Astrocyte (in vitro differentiated cells and primary cell): ENCODE measurements around the gene SAFB2.

Experiments used
- CTCF ChIP-seq: IDR thresholded peaks from 2 replicates; pipeline ENCODE4 v1.5.1; 2011; ENCODE audit warnings: low read depth, mild to moderate bottlenecking, inconsistent platforms, low read length, moderate library complexity; ENCODE audit not compliant: insufficient read depth
- EZH2 ChIP-seq: IDR thresholded peaks from 2 replicates; pipeline ENCODE4 v1.6.1; 2012; ENCODE audit warnings: mild to moderate bottlenecking, low read length, inconsistent platforms; ENCODE audit not compliant: insufficient read depth

GRCh38 chr19:5563935-5564612, 58.5 kb downstream of the SAFB2 start:
- TF ChIP-seq CTCF (no peak), EZH2 (no peak)
